Pancreas (tissue), 10 donors: ENCODE data around the gene COL25A1. TPM values are rescaled to one million over a fixed set of nuclear protein-coding genes. Genes with fewer than 3 reads are reported as not detected.

ENCODE experiments used
- ATAC-seq, 4 donors: fragments of 200-7000 bp; cut with Tn5 transposase; one replicate each; pipeline versions ENCODE4 v1.8.0 to v1.9.1; 2020; ENCODE audit warnings: mild to moderate bottlenecking in 4 of 4, moderate library complexity in 4 of 4
- DNase-seq, 6 donors: peaks; one replicate each; pipeline ENCODE4 v3.0.0-alpha.2; 2020
- FAIRE-seq: peaks from 2 replicates; lab custom pipeline; 2012; peaks lifted over from hg19 to GRCh38; lab: Jason Lieb, UNC
- H3K27ac ChIP-seq, 4 donors: fragments of 200-600 bp; sonication (generic); 1 replicate in 3 of 4; 2 replicates in 1 of 4; pipeline versions ENCODE4 v1.5.0 to v1.8.0; 2020
- H3K27me3 ChIP-seq, 4 donors: fragments of 200-600 bp; one replicate each; pipeline ENCODE4 v1.8.0; 2021
- H3K36me3 ChIP-seq, 3 donors: fragments of 200-600 bp; sonication (generic) in 1 of 3; one replicate each; pipeline versions ENCODE4 v1.5.0 to v1.8.0; 2020 to 2021
- H3K4me1 ChIP-seq, 3 donors: fragments of 200-600 bp; one replicate each; pipeline ENCODE4 v1.8.0; 2021
- H3K4me3 ChIP-seq, 4 donors: fragments of 200-600 bp; sonication (generic) in 2 of 4; one replicate each; pipeline versions ENCODE4 v1.5.0 to v1.8.0; 2020 to 2021
- H3K9me3 ChIP-seq, 4 donors: fragments of 200-600 bp; one replicate each; pipeline ENCODE4 v1.8.0; 2021
- WGBS, 2 donors: extraction: QIAGEN DNeasy Blood & Tissue Kit; methylation state at CpG; one replicate each; pipeline ENCODE4 v1.1.7; 2013; 5-methylcytosine and 5-hydroxymethylcytosine counted together
- intact Hi-C, 3 donors: fragments of 100-400 bp; cut with DNase I; formaldehyde crosslinking; loops; one replicate each; pipeline versions ENCODE4 v1.11.1 to v1.14.2; 2022
- polyA plus RNA-seq, 2 donors: library from polyadenylated mRNA; stranded (reverse); fragments of 200-250 nt; gene quantifications; one replicate each; pipeline ENCODE4 v1.2.3, GENCODE V29; 2013
- total RNA-seq, 6 donors: library from RNA; stranded (reverse); fragmentation: NEBNext Ultra II Directional in 4 of 6; extraction: Animal tissue kit (Norgen Biotek cat#: 25700) in 4 of 6; gene quantifications; one replicate each; pipeline versions ENCODE4 v1.2.1 to v1.2.4, GENCODE V29; 2021 to 2023
- TF ChIP-seq, protein P1 (sequence below), 4 donors: fragments of 200-600 bp; sonication (generic) in 3 of 4; IDR thresholded peaks; one replicate each; pipeline versions ENCODE4 v1.5.0 to v1.8.0; 2021; ENCODE audit warnings: antibody characterized with exemption in 4 of 4
- donor health status: healthy with polysubstance abuse.
- donor health status: DM: no; HTN: no; CAD: no; lungs with moderate emphysema.
- donor health status: DM: no; HTN: no; CAD: no.
- donor health status: control.
- donor health status: control.
- donor health status: Bipolar disorder and iron deficiency.
- donor health status: DM: yes; HTN: yes; CAD: no.
- donor health status: DM: no; HTN: no; CAD: no.
- donor health status: DM: no; HTN: no; CAD: no.
- donor health status: DM: yes; HTN: yes; CAD: no.

The COL25A1 gene
- total and polyA plus RNA-seq, 8 donors, result 0.08 to 0.46 (median 0.22) TPM

DNA sequence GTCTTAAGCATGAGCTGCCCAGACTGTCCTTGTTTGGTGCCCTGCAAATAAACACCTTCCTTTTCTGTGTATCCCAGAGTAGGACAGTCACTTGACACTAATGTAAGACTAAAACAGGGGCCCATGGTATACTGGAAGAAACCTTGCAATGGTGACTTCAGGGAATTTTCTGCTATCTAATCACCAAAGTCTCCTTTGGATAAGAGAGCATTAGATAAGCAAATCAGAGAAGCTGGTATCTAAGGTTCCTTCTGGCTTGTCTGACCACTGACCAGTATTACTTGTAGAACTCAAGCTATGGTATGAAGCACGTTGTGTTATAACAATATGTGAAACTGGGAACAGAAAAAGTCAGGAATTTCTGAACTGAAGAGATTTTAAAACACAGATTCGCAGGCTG, 173.9 kb downstream of the COL25A1 start:
- WGBS, 2 donors, result 70 to 79% methylated on average over 2 of the region's 2 CpGs
- no peak overlapping the region for H3K4me3 ChIP-seq
- intact Hi-C loops, result no loop called here
- ATAC-seq (no peak), FAIRE-seq (no peak), DNase-seq (no peak)
- no peaks in the 10 kb centered on the region for H3K27me3 ChIP-seq
- TF ChIP-seq, protein P1, sequence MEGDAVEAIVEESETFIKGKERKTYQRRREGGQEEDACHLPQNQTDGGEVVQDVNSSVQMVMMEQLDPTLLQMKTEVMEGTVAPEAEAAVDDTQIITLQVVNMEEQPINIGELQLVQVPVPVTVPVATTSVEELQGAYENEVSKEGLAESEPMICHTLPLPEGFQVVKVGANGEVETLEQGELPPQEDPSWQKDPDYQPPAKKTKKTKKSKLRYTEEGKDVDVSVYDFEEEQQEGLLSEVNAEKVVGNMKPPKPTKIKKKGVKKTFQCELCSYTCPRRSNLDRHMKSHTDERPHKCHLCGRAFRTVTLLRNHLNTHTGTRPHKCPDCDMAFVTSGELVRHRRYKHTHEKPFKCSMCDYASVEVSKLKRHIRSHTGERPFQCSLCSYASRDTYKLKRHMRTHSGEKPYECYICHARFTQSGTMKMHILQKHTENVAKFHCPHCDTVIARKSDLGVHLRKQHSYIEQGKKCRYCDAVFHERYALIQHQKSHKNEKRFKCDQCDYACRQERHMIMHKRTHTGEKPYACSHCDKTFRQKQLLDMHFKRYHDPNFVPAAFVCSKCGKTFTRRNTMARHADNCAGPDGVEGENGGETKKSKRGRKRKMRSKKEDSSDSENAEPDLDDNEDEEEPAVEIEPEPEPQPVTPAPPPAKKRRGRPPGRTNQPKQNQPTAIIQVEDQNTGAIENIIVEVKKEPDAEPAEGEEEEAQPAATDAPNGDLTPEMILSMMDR (IDR thresholded peaks at IDR 0.05), result no peak
- no peaks in the 10 kb centered on the region for H3K9me3 ChIP-seq
- no peaks in the 10 kb centered on the region for H3K4me1 ChIP-seq
- no peaks in the 10 kb centered on the region for H3K36me3 ChIP-seq
- no peak overlapping the region for H3K27ac ChIP-seq

- H3K36me3 ChIP-seq, result no peaks in the 10 kb centered on the region
- DNase-seq (no peak), ATAC-seq (no peak), FAIRE-seq (no peak)
- no peak overlapping the region for H3K4me3 ChIP-seq
- no peak overlapping the region for H3K27ac ChIP-seq
- 68 to 69% methylated on average over 2 of the region's 2 CpGs for WGBS, 2 donors
- no peaks in the 10 kb centered on the region for H3K4me1 ChIP-seq
- H3K9me3 ChIP-seq, result no peaks in the 10 kb centered on the region
- H3K27me3 ChIP-seq, result no peaks in the 10 kb centered on the region
- intact Hi-C loops, result no loop called here
- TF ChIP-seq, protein P1 (IDR thresholded peaks at IDR 0.05), result no peak
Measured at GRCh38 chr4:109127866-109128265, 174.6 kb downstream of the COL25A1 start.

DNA sequence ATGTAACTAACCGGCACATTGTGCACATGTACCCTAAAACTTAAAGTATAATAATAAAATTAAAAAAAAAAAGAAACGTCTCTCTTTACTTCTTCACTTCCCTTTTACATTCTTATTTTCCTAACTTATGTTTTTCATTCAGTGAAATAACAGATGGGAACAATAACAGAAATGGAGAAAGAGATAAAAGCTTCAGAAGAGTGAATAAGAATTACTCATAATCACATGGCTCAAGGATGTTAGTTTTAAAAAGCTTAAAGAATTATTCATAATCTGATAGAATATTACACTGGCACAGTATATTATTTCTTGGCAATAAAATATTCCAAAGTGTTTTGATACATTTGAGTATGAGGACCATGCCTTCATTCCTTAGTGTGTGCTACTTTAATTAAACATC, 175.6 kb downstream of the COL25A1 start:
- FAIRE-seq (no peak), DNase-seq (no peak), ATAC-seq (no peak)
- H3K27me3 ChIP-seq, result no peaks in the 10 kb centered on the region
- H3K36me3 ChIP-seq, result no peaks in the 10 kb centered on the region
- no peak overlapping the region for H3K4me3 ChIP-seq
- no peaks in the 10 kb centered on the region for H3K9me3 ChIP-seq
- no peak overlapping the region for H3K27ac ChIP-seq
- TF ChIP-seq, protein P1 (IDR thresholded peaks at IDR 0.05), result no peak
- intact Hi-C loops, result no loop called here
- H3K4me1 ChIP-seq, result no peaks in the 10 kb centered on the region
- 61 to 65% methylated on average over 2 of the region's 2 CpGs for WGBS, 2 donors

DNA sequence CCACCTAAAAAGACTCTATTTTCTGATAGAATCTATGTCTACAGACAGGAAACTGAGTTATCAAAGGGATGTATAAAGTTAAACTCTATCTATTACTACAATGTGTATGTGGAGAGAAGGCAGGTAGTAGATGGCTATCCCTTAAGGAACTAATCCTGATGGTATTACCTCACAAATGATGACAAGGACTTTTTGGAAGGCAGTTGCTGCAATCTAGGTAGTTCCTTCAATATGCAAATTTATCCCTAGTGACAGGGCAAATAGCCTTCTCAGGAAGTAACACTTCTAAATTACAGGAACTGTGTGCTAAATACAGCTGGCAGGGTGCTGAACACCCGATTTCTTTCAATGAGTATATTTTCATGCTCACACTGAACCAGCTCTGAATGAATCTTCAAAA, 177.4 kb downstream of the COL25A1 start:
- Histone ChIP-seq H3K36me3 (no peaks in the 10 kb centered on the region), H3K4me3 (no peak overlapping the region), H3K27me3 (no peaks in the 10 kb centered on the region), H3K4me1 (no peaks in the 10 kb centered on the region), H3K9me3 (no peaks in the 10 kb centered on the region), H3K27ac (no peak overlapping the region)
- 43% methylated on average over 1 of the region's 1 CpG for WGBS, 2 donors
- FAIRE-seq (no peak), DNase-seq (no peak), ATAC-seq (no peak)
- TF ChIP-seq, protein P1 (IDR thresholded peaks at IDR 0.05), result no peak
- intact Hi-C loops, result no loop called here

- intact Hi-C loops, result no loop called here
- H3K4me1 ChIP-seq, result no peaks in the 10 kb centered on the region
- TF ChIP-seq, protein P1 (IDR thresholded peaks at IDR 0.05), result no peak
- no peak for ATAC-seq
- no peak overlapping the region for H3K4me3 ChIP-seq
- H3K36me3 ChIP-seq, result no peaks in the 10 kb centered on the region
- no peaks in the 10 kb centered on the region for H3K27me3 ChIP-seq
- FAIRE-seq, result no peak
- no peak overlapping the region for H3K27ac ChIP-seq
- no peaks in the 10 kb centered on the region for H3K9me3 ChIP-seq
- no peak for DNase-seq
- 74 to 93% methylated on average over 1 of the region's 1 CpG for WGBS, 2 donors
Measured at GRCh38 chr4:109123951-109124350, 178.5 kb downstream of the COL25A1 start.
